Right lobe of liver (tissue), 6 donors: ENCODE results near the gene PTGDS. TPM values are rescaled to one million over a fixed set of nuclear protein-coding genes. Genes with fewer than 3 reads are reported as not detected.

ENCODE experiments used
- ATAC-seq, 4 donors: fragments of 200-7000 bp; cut with Tn5 transposase; one replicate each; pipeline ENCODE4 v1.9.1; 2020; ENCODE audit warnings: mild to moderate bottlenecking in 4 of 4, moderate library complexity in 4 of 4
- DNase-seq, 3 donors: peaks; one replicate each; pipeline ENCODE4 v3.0.0-alpha.2; 2020
- H3K27ac ChIP-seq, 3 donors: fragments of 200-600 bp; one replicate each; pipeline ENCODE4 v1.8.0; 2022
- H3K27me3 ChIP-seq, 2 donors: fragments of 200-600 bp; one replicate each; pipeline ENCODE4 v1.8.0; 2022
- H3K36me3 ChIP-seq, 4 donors: fragments of 200-600 bp; sonication (generic) in 1 of 4; one replicate each; pipeline versions ENCODE4 v1.5.1 to v1.8.0; 2017 to 2022; ENCODE audit warnings: control low read depth in 1 of 4
- H3K4me1 ChIP-seq, 4 donors: fragments of 200-600 bp; sonication (generic) in 1 of 4; one replicate each; pipeline versions ENCODE4 v1.5.1 to v1.8.0; 2017 to 2022; ENCODE audit warnings: control low read depth in 1 of 4
- H3K4me3 ChIP-seq, 3 donors: fragments of 200-600 bp; one replicate each; pipeline ENCODE4 v1.8.0; 2022
- H3K9me3 ChIP-seq, 4 donors: fragments of 200-600 bp; sonication (generic) in 1 of 4; one replicate each; pipeline versions ENCODE4 v1.5.1 to v1.8.0; 2017 to 2022; ENCODE audit warnings: control low read depth in 1 of 4
- CTCF ChIP-seq, 4 donors: fragments of 200-600 bp in 3 of 4; fragments of 450-650 bp in 1 of 4; IDR thresholded peaks; one replicate each; pipeline versions ENCODE4 v1.5.1 to v1.8.0; 2016 to 2022; ENCODE audit warnings: antibody characterized with exemption in 4 of 4, mild to moderate bottlenecking in 2 of 4
- POLR2A ChIP-seq: fragments of 450-650 bp; IDR thresholded peaks from one replicate; pipeline ENCODE4 v1.6.1; 2017; ENCODE audit warnings: antibody characterized with exemption, mild to moderate bottlenecking
- WGBS: methylation state at CpG from one replicate; pipeline ENCODE4 v1.1.6; 2018; ENCODE audit warnings: low coverage, low lambda C conversion rate; ENCODE audit not compliant: insufficient coverage; ENCODE audit errors: missing lambda C conversion rate; 5-methylcytosine and 5-hydroxymethylcytosine counted together
- intact Hi-C, 2 donors: fragments of 100-400 bp; cut with DNase I; formaldehyde crosslinking; loops; one replicate each; pipeline versions ENCODE4 v1.11.2 to v1.14.1; 2022
- total RNA-seq, 6 experiments: library from RNA; depleted of rRNA in 2 of 6; stranded (reverse); fragments of >200 nt in 2 of 6; fragmentation: NEBNext Ultra II Directional in 3 of 6; extraction: Animal tissue kit (Norgen Biotek cat#: 25700) in 3 of 6; gene quantifications; one replicate each; pipeline versions ENCODE4 v1.1.0 to v1.2.4, GENCODE V29; 2016 to 2023
- donor health status: DM: no; HTN: yes; CAD: no.
- donor health status: DM: no; HTN: no; CAD: no.
- donor health status: DM: no; HTN: no; CAD: no.
- donor health status: DM: no; HTN: yes; CAD: no.
- donor health status: DM: no; HTN: yes; CAD: no.

The PTGDS gene
- total RNA-seq, 6 experiments from 2014 or later = 4.3 to 21.9 (median 6.0) TPM

GRCh38 chr9:137017791-137018497 lies 40.6 kb downstream of the PTGDS start:
- WGBS = 88% methylated on average over 8 of the region's 45 CpGs
- Histone ChIP-seq H3K4me1 (peaks cover 0 to 8% (median 4%) of the 10 kb centered on the region in 4 donors), H3K36me3 (peaks cover 0 to 17% (median 1%) of the 10 kb centered on the region in 4 donors), H3K27me3 (no peaks in the 10 kb centered on the region), H3K9me3 (no peaks in the 10 kb centered on the region), H3K27ac (no peak overlapping the region), H3K4me3 (no peak overlapping the region)
- no peak for DNase-seq
- TF ChIP-seq CTCF (IDR thresholded peaks at IDR 0.05) = no peak
- no peak for TF ChIP-seq POLR2A
- ATAC-seq = no peak
- intact Hi-C loops = no loop called here

- ATAC-seq (no peak), DNase-seq (no peak)
- no peak overlapping the region for H3K27ac ChIP-seq
- no peak overlapping the region for H3K4me3 ChIP-seq
- peaks cover 0 to 18% (median 9%) of the 10 kb centered on the region in 4 donors for H3K4me1 ChIP-seq
- 100% methylated on average over 1 of the region's 36 CpGs for WGBS
- H3K36me3 ChIP-seq = peaks cover 0 to 17% (median 1%) of the 10 kb centered on the region in 4 donors
- intact Hi-C loops = no loop called here
- H3K27me3 ChIP-seq = no peaks in the 10 kb centered on the region
- H3K9me3 ChIP-seq = no peaks in the 10 kb centered on the region
- TF ChIP-seq CTCF (IDR thresholded peaks at IDR 0.05) = no peak
- no peak for TF ChIP-seq POLR2A
These were observed 41.7 kb downstream of the PTGDS start for GRCh38 chr9:137018761-137019559.

GRCh38 chr9:137019891-137020683 lies 42.8 kb downstream of the PTGDS start:
- Histone ChIP-seq H3K4me3 (no peak overlapping the region), H3K9me3 (no peaks in the 10 kb centered on the region), H3K27ac (no peak overlapping the region), H3K36me3 (peaks cover 0 to 15% (median 1%) of the 10 kb centered on the region in 4 donors), H3K27me3 (no peaks in the 10 kb centered on the region), H3K4me1 (peaks cover 0 to 24% (median 10%) of the 10 kb centered on the region in 4 donors)
- TF ChIP-seq CTCF (IDR thresholded peaks at IDR 0.05) (no peak), POLR2A (no peak)
- no peak for DNase-seq
- ATAC-seq = no peak
- 92% methylated on average over 13 of the region's 34 CpGs for WGBS
- intact Hi-C loops = no loop called here

- Histone ChIP-seq H3K27ac (no peak overlapping the region), H3K4me3 (no peak overlapping the region), H3K4me1 (peaks cover 0 to 33% (median 14%) of the 10 kb centered on the region in 4 donors), H3K36me3 (peaks cover 0 to 8% (median 1%) of the 10 kb centered on the region in 4 donors), H3K9me3 (no peaks in the 10 kb centered on the region), H3K27me3 (no peaks in the 10 kb centered on the region)
- WGBS = no CpG with 5 or more reads among the region's 32 CpGs
- DNase-seq = no peak
- TF ChIP-seq POLR2A (no peak), CTCF (IDR thresholded peaks at IDR 0.05) (no peak)
- intact Hi-C loops = no loop called here
- ATAC-seq = no peak
These were observed 43.7 kb downstream of the PTGDS start for GRCh38 chr9:137020771-137021567.
